Fibroblast of lung (primary cell): ENCODE data around the gene CELA1. TPM values are rescaled to one million over a fixed set of nuclear protein-coding genes. Genes with fewer than 3 reads are reported as not detected.
A peak's percentile ranks its signal among the peaks of the same experiment; 100 is the strongest.

Source experiments
- DNase-seq, 2 donors: peaks; one replicate each; pipeline versions ENCODE4 v3.0.0 to v3.0.0-alpha.2; 2010; ENCODE audit warnings: low read depth in 2 of 2
- H2AFZ ChIP-seq: 2 replicates; pipeline ENCODE4 v1.5.1; 2012; ENCODE audit warnings: low read length, control low read depth, inconsistent platforms
- H3K27ac ChIP-seq: 2 replicates; pipeline ENCODE4 v1.5.1; 2011; ENCODE audit warnings: low read length, control low read depth; ENCODE audit not compliant: insufficient read depth
- H3K27me3 ChIP-seq: 2 replicates; pipeline ENCODE4 v1.5.1; 2011; ENCODE audit warnings: mild to moderate bottlenecking, low read length; ENCODE audit not compliant: control insufficient read depth, insufficient read depth
- H3K36me3 ChIP-seq: 2 replicates; pipeline ENCODE4 v1.5.1; 2011; ENCODE audit warnings: low read length; ENCODE audit not compliant: control insufficient read depth, insufficient read depth
- H3K4me1 ChIP-seq: 2 replicates; pipeline ENCODE4 v1.5.1; 2011; ENCODE audit warnings: low read length; ENCODE audit not compliant: control insufficient read depth, insufficient read depth; ENCODE audit errors: extremely low read depth
- H3K4me2 ChIP-seq: 2 replicates; pipeline ENCODE4 v1.5.1; 2011; ENCODE audit warnings: low read length, control low read depth; ENCODE audit not compliant: insufficient read depth; ENCODE audit errors: extremely low read depth
- H3K4me3 ChIP-seq, 4 experiments: fragments of 200-600 bp in 1 of 4; sonication (generic) in 1 of 4; replicated peaks in 1 of 4; 2 replicates each; pipeline ENCODE4 v1.5.1; 2011 to 2016; ENCODE audit warnings: low read length in 4 of 4, low read depth in 3 of 4, mild to moderate bottlenecking in 3 of 4, control low read depth in 2 of 4, inconsistent platforms in 1 of 4, mixed read lengths in 1 of 4; ENCODE audit not compliant: insufficient read depth in 1 of 4; ENCODE audit errors: control extremely low read depth in 1 of 4
- H3K79me2 ChIP-seq: 2 replicates; pipeline ENCODE4 v1.5.1; 2012; ENCODE audit warnings: mild to moderate bottlenecking, low read length, inconsistent platforms; ENCODE audit not compliant: control insufficient read depth, insufficient read depth
- H3K9ac ChIP-seq: 2 replicates; pipeline ENCODE4 v1.5.1; 2011; ENCODE audit warnings: mild to moderate bottlenecking, low read length, control low read depth; ENCODE audit not compliant: insufficient read depth
- H3K9me3 ChIP-seq: 2 replicates; pipeline ENCODE4 v1.5.1; 2012; ENCODE audit warnings: low read depth, low read length; ENCODE audit not compliant: control insufficient read depth, insufficient read depth
- H4K20me1 ChIP-seq: 2 replicates; pipeline ENCODE4 v1.5.1; 2011; ENCODE audit warnings: low read length; ENCODE audit not compliant: control insufficient read depth, insufficient read depth; ENCODE audit errors: extremely low read depth
- CTCF ChIP-seq, 2 donors: IDR thresholded peaks in 1 of 2; conservative IDR thresholded peaks in 1 of 2; 1 replicate in 1 of 2; 2 replicates in 1 of 2; pipeline ENCODE4 v1.5.1; 2011 to 2012; ENCODE audit warnings: low read length in 2 of 2, control low read depth in 1 of 2, inconsistent platforms in 1 of 2, low read depth in 1 of 2, mild to moderate bottlenecking in 1 of 2
- EZH2 ChIP-seq: IDR thresholded peaks from 2 replicates; pipeline ENCODE4 v1.5.1; 2012; ENCODE audit warnings: low read length, control low read depth, mild to moderate bottlenecking; ENCODE audit errors: missing control alignments
- polyA plus RNA-seq, 2 donors: library from polyadenylated mRNA; depleted of rRNA in 1 of 2; stranded (reverse) in 1 of 2; unstranded in 1 of 2; fragments of >200 nt; gene quantifications; 2 replicates each; pipeline ENCODE4 v1.2.1, GENCODE V29; 2011 to 2012; ENCODE audit warnings: missing spikeins in 1 of 2
- total RNA-seq: library from RNA; depleted of rRNA; stranded (reverse); fragments of >200 nt; gene quantifications from 2 replicates; pipeline ENCODE4 v1.2.1, GENCODE V29; 2014

Gene CELA1
- total and polyA plus RNA-seq, 2 donors (not counting 1 experiment from before 2014, with no cell fraction given): not detected

- Histone ChIP-seq H4K20me1 (no peaks in the 10 kb centered on the region), H3K4me1 (no peaks in the 10 kb centered on the region), H3K4me3 (no peak overlapping the region), H3K27ac (no peak overlapping the region), H3K4me2 (no peak overlapping the region), H2AFZ (no peak overlapping the region), H3K9ac (no peak overlapping the region), H3K36me3 (peaks cover 7% of the 10 kb centered on the region), H3K79me2 (no peaks in the 10 kb centered on the region), H3K27me3 (no peaks in the 10 kb centered on the region), H3K9me3 (no peaks in the 10 kb centered on the region)
- DNase-seq: no peak
- no peak for TF ChIP-seq EZH2
- TF ChIP-seq CTCF (conservative IDR thresholded peaks at IDR 0.05 in 1 of 2, IDR thresholded peaks at IDR 0.05 in 1 of 2; ENCODE audit: low read depth in 1 of 2, low read length in 2 of 2): no peak
Measured at GRCh38 chr12:51357374-51358047, 11.0 kb upstream of the CELA1 start.

- no peaks in the 10 kb centered on the region for H3K27me3 ChIP-seq
- TF ChIP-seq CTCF (conservative IDR thresholded peaks at IDR 0.05 in 1 of 2, IDR thresholded peaks at IDR 0.05 in 1 of 2; ENCODE audit: low read depth in 1 of 2, low read length in 2 of 2): peak; percentile 60 to 72
- no peak for TF ChIP-seq EZH2
- H4K20me1 ChIP-seq: no peaks in the 10 kb centered on the region
- H2AFZ ChIP-seq: no peak overlapping the region
- peaks cover 3% of the 10 kb centered on the region for H3K36me3 ChIP-seq
- H3K9me3 ChIP-seq: no peaks in the 10 kb centered on the region
- H3K4me2 ChIP-seq: no peak overlapping the region
- no peak overlapping the region for H3K9ac ChIP-seq
- H3K79me2 ChIP-seq: no peaks in the 10 kb centered on the region
- H3K4me3 ChIP-seq: no peak overlapping the region
- no peak overlapping the region for H3K27ac ChIP-seq
- peak; percentile 49 to 60 for DNase-seq
- H3K4me1 ChIP-seq: no peaks in the 10 kb centered on the region
Measured at GRCh38 chr12:51351913-51352532, 5.5 kb upstream of the CELA1 start.

GRCh38 chr12:51349026-51349425, 2.5 kb upstream of the CELA1 start:
- peak in 1 of 2 donors; percentile 80 for DNase-seq

More at GRCh38 chr12:51349026-51349425, 2.5 kb upstream of the CELA1 start:
- Histone ChIP-seq H3K4me3 (no peak overlapping the region), H3K9me3 (no peaks in the 10 kb centered on the region), H3K4me1 (no peaks in the 10 kb centered on the region), H3K9ac (no peak overlapping the region), H3K27me3 (no peaks in the 10 kb centered on the region), H3K36me3 (peaks cover 2% of the 10 kb centered on the region), H3K79me2 (no peaks in the 10 kb centered on the region), H3K4me2 (no peak overlapping the region), H2AFZ (no peak overlapping the region), H3K27ac (no peak overlapping the region), H4K20me1 (no peaks in the 10 kb centered on the region)
- TF ChIP-seq EZH2: no peak
- no peak for TF ChIP-seq CTCF (conservative IDR thresholded peaks at IDR 0.05 in 1 of 2, IDR thresholded peaks at IDR 0.05 in 1 of 2; ENCODE audit: low read depth in 1 of 2, low read length in 2 of 2)
